ENCODE measurements around the gene CAPZA2.

DNA sequence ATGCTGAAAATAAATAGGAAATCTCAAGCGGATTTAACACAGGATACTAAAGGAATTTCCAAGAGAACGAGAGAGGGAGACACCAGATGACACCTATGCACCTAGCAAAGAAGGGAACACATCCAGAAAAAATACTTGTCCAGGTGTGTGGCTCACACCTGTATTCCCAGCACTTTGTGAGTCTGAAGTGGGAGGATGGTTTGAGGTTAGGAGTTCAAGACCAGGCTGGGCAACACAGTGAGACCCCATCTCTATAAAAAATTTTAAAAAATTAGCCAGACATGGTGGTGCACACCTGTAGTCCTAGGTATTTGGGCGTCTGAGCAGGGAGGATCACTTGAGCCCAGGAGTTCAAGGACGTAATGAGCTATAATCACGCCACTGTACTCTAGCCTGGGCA is 11.2 kb upstream of the CAPZA2 start:
- no peak for TF ChIP-seq ZFP3 (CRISPR knock-in tag; IDR thresholded peaks at IDR 0.05)
- TF ChIP-seq CREB5 (CRISPR knock-in tag; IDR thresholded peaks at IDR 0.05; ENCODE audit: low read depth): no peak
- TF ChIP-seq RARB (CRISPR knock-in tag; IDR thresholded peaks at IDR 0.05): no peak
- no peak for TF ChIP-seq TSHZ2 (CRISPR knock-in tag; IDR thresholded peaks at IDR 0.05)
- TF ChIP-seq, protein P1, sequence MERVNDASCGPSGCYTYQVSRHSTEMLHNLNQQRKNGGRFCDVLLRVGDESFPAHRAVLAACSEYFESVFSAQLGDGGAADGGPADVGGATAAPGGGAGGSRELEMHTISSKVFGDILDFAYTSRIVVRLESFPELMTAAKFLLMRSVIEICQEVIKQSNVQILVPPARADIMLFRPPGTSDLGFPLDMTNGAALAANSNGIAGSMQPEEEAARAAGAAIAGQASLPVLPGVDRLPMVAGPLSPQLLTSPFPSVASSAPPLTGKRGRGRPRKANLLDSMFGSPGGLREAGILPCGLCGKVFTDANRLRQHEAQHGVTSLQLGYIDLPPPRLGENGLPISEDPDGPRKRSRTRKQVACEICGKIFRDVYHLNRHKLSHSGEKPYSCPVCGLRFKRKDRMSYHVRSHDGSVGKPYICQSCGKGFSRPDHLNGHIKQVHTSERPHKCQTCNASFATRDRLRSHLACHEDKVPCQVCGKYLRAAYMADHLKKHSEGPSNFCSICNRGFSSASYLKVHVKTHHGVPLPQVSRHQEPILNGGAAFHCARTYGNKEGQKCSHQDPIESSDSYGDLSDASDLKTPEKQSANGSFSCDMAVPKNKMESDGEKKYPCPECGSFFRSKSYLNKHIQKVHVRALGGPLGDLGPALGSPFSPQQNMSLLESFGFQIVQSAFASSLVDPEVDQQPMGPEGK (CRISPR knock-in tag; IDR thresholded peaks at IDR 0.05; ENCODE audit: borderline replicate concordance): no peak
- no peak for TF ChIP-seq ARNTL (CRISPR knock-in tag; IDR thresholded peaks at IDR 0.05; ENCODE audit: borderline replicate concordance, low read depth)
- TF ChIP-seq TCF4 (CRISPR knock-in tag; IDR thresholded peaks at IDR 0.05; ENCODE audit: borderline replicate concordance): no peak
- TF ChIP-seq BACH2 (CRISPR knock-in tag; IDR thresholded peaks at IDR 0.05; ENCODE audit: borderline replicate concordance): no peak

All from SK-N-SH treated with all-trans-retinoic acid at 6 μM for 48 hours (cell line).